Osteoblast (primary cell): ENCODE measurements around the gene AIFM2. TPM values are rescaled to one million over a fixed set of nuclear protein-coding genes. Genes with fewer than 3 reads are reported as not detected.

Experiments
- DNase-seq: peaks from one replicate; pipeline ENCODE4 v3.0.0; 2011; ENCODE audit warnings: low spot score, mixed read lengths; ENCODE audit not compliant: insufficient read length; ENCODE audit errors: missing footprints
- H2AFZ ChIP-seq: 2 replicates; pipeline ENCODE4 v1.6.0; 2011; ENCODE audit warnings: mild to moderate bottlenecking, low read length
- H3K27ac ChIP-seq: 2 replicates; pipeline ENCODE4 v1.5.1; 2011; ENCODE audit warnings: mild to moderate bottlenecking, low read depth, low read length, moderate library complexity
- H3K27me3 ChIP-seq: 2 replicates; pipeline ENCODE4 v1.6.0; 2012; ENCODE audit warnings: mild to moderate bottlenecking, control low read depth, inconsistent platforms, low read length, moderate library complexity; ENCODE audit not compliant: insufficient read depth
- H3K36me3 ChIP-seq: 2 replicates; pipeline ENCODE4 v1.5.1; 2011; ENCODE audit warnings: mild to moderate bottlenecking, low read length, control low read depth, moderate library complexity; ENCODE audit not compliant: insufficient read depth
- H3K4me1 ChIP-seq: 2 replicates; pipeline ENCODE4 v1.5.1; 2011; ENCODE audit warnings: mild to moderate bottlenecking, low read length, control low read depth, moderate library complexity; ENCODE audit not compliant: insufficient read depth
- H3K4me2 ChIP-seq: 2 replicates; pipeline ENCODE4 v1.6.0; 2011; ENCODE audit warnings: mild to moderate bottlenecking, low read length; ENCODE audit not compliant: insufficient read depth
- H3K4me3 ChIP-seq: fragments of 200-600 bp; sonication (generic); 3 replicates; pipeline ENCODE4 v1.5.1; 2012; ENCODE audit warnings: mild to moderate bottlenecking, low read length, inconsistent platforms; ENCODE audit not compliant: insufficient read depth
- H3K79me2 ChIP-seq: 2 replicates; pipeline ENCODE4 v1.6.0; 2012; ENCODE audit warnings: mild to moderate bottlenecking, low read length, control low read depth, inconsistent platforms; ENCODE audit not compliant: insufficient read depth
- H3K9me3 ChIP-seq: 2 replicates; pipeline ENCODE4 v1.5.1; 2011; ENCODE audit warnings: low read depth, low read length, control low read depth
- H4K20me1 ChIP-seq: 2 replicates; pipeline ENCODE4 v1.6.0; 2012; ENCODE audit warnings: mild to moderate bottlenecking, low read length, control low read depth; ENCODE audit not compliant: insufficient read depth
- total RNA-seq: library from RNA; depleted of rRNA; stranded (reverse); fragments of >200 nt; gene quantifications from 2 replicates; pipeline ENCODE4 v1.2.3, GENCODE V29; 2012
- TF ChIP-seq, protein P1 (sequence below): IDR thresholded peaks from 2 replicates; pipeline ENCODE4 v1.5.1; 2011; ENCODE audit warnings: mild to moderate bottlenecking, low read depth, low read length, moderate library complexity; ENCODE audit errors: extremely low read depth

AIFM2 gene
- total RNA-seq, 1 donor: 14.8 TPM

DNA sequence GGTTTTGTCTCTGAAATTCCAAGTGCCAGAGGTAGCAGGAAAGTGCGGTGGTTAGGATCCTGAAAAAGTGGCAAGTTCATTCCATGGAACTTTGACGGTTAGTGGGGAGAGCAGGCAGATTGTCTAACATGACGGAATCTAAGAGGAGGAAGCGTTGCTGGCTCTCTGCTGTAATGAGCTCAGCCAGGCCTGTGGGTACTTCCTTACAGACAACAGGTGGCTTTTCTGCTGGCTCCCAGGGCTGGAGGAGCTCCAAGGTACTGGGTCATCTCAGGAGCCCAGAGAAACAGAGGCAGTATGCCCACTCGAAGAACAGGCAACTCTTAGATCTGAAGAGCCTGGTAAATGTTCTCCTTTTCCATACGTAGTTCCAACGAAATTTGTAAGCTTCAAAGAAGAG, 3.1 kb upstream of the AIFM2 start:
- no peak for DNase-seq
- Histone ChIP-seq H3K4me2 (no peak overlapping the region), H3K36me3 (peaks cover 19% of the 10 kb centered on the region), H2AFZ (no peak overlapping the region), H4K20me1 (peaks cover 14% of the 10 kb centered on the region), H3K4me3 (no peak overlapping the region), H3K9me3 (no peaks in the 10 kb centered on the region), H3K27me3 (no peaks in the 10 kb centered on the region), H3K79me2 (peaks cover 13% of the 10 kb centered on the region), H3K4me1 (peaks cover 21% of the 10 kb centered on the region), H3K27ac (no peak overlapping the region)
- TF ChIP-seq, protein P1, sequence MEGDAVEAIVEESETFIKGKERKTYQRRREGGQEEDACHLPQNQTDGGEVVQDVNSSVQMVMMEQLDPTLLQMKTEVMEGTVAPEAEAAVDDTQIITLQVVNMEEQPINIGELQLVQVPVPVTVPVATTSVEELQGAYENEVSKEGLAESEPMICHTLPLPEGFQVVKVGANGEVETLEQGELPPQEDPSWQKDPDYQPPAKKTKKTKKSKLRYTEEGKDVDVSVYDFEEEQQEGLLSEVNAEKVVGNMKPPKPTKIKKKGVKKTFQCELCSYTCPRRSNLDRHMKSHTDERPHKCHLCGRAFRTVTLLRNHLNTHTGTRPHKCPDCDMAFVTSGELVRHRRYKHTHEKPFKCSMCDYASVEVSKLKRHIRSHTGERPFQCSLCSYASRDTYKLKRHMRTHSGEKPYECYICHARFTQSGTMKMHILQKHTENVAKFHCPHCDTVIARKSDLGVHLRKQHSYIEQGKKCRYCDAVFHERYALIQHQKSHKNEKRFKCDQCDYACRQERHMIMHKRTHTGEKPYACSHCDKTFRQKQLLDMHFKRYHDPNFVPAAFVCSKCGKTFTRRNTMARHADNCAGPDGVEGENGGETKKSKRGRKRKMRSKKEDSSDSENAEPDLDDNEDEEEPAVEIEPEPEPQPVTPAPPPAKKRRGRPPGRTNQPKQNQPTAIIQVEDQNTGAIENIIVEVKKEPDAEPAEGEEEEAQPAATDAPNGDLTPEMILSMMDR: no peak

DNA sequence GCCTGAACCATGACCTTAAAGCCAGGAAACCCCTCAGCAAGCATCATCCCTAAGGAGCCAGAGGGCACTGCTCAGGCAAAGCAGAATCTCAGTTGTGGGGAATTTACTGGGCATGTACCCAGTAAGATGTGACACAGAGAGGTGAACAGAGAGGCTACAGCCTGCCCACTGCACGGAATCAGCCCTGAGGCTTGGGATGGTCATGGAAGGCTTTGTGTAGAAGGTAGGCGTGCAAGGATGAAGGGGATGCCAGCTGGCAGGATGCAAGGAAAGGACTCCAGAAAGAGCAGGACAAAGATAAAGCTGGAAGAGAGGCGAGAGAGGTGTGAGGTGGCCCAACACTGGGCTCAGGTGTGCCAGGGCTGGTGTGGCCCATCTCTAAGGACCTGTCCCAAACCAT, 2.4 kb upstream of the AIFM2 start:
- H3K4me2 ChIP-seq: no peak overlapping the region
- no peak for DNase-seq
- no peak overlapping the region for H3K4me3 ChIP-seq
- no peaks in the 10 kb centered on the region for H3K27me3 ChIP-seq
- H2AFZ ChIP-seq: no peak overlapping the region
- no peak overlapping the region for H3K27ac ChIP-seq
- H3K36me3 ChIP-seq: peaks cover 14% of the 10 kb centered on the region
- no peaks in the 10 kb centered on the region for H3K9me3 ChIP-seq
- peaks cover 15% of the 10 kb centered on the region for H3K79me2 ChIP-seq
- H4K20me1 ChIP-seq: peaks cover 10% of the 10 kb centered on the region
- TF ChIP-seq, protein P1: no peak
- H3K4me1 ChIP-seq: peaks cover 25% of the 10 kb centered on the region

DNA sequence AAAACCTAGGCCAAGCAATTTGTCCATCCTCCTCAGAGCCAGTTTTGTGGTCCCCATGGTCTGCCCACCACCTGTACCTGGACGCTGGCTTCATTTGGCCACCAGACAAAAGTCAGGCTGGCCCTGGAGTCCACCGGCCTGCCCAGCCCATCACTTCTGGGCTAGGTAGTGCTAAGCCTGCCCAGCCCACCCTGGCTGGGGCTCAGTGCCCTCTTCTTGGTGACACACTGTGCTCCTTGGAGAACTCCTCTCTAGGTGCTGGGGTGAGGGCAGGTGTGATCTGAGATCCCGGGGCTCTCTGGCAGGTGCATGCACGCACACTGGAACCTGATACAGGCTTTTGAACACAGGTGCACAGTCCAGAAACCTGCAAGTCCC, 1.1 kb downstream of the AIFM2 start:
- Histone ChIP-seq H3K27me3 (no peaks in the 10 kb centered on the region), H3K4me1 (peaks cover 25% of the 10 kb centered on the region), H4K20me1 (peaks cover 3% of the 10 kb centered on the region), H3K9me3 (no peaks in the 10 kb centered on the region), H3K36me3 (no peaks in the 10 kb centered on the region), H3K4me3 (peak overlapping the region; percentile 83), H3K27ac (peak overlapping the region; percentile 44), H3K4me2 (peak overlapping the region; percentile 91), H3K79me2 (peaks cover 19% of the 10 kb centered on the region), H2AFZ (no peak overlapping the region)
- no peak for DNase-seq
- TF ChIP-seq, protein P1: no peak

DNA sequence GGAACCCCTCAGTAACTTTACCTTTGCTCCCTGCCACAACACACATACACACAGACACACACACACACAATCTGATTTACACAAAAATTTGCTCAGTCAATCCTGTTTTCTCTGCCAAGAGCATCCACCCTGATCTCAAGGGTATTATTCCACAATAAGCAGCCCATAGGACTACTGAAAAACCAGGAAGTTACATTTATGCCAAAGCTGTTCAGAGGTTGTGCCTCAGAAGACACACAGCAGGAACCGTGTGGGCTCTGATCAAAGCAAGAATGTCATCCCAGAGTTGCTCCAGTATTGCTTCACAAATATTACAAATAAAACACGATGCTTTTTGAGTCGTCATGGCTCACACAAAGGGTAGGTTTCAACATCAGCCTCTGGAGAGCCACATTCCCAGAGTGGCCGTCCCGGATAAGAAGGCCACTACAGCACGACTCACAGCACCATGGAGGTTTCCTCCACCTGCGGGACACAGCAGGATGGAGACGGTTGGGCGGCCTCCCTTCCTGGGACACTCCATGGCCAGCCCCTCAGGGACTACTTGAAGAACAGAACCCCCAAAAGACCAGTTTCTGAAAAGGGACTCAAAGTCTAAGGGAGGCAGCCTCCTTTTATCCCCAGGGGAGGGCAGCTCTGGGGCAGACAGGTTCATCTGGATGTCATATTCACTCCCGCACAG, 1.6 kb downstream of the AIFM2 start:
- Histone ChIP-seq H4K20me1 (peaks cover 5% of the 10 kb centered on the region), H3K27ac (peak overlapping the region; percentile 44), H3K4me1 (peaks cover 25% of the 10 kb centered on the region), H3K36me3 (no peaks in the 10 kb centered on the region), H3K27me3 (no peaks in the 10 kb centered on the region), H3K4me2 (peak overlapping the region; percentile 91), H3K79me2 (peaks cover 21% of the 10 kb centered on the region), H2AFZ (peak overlapping the region; percentile 30), H3K9me3 (no peaks in the 10 kb centered on the region), H3K4me3 (no peak overlapping the region)
- DNase-seq: peak; percentile 87
- TF ChIP-seq, protein P1: no peak
